Measurements from ENCODE around the gene B4GALT5.

DNA sequence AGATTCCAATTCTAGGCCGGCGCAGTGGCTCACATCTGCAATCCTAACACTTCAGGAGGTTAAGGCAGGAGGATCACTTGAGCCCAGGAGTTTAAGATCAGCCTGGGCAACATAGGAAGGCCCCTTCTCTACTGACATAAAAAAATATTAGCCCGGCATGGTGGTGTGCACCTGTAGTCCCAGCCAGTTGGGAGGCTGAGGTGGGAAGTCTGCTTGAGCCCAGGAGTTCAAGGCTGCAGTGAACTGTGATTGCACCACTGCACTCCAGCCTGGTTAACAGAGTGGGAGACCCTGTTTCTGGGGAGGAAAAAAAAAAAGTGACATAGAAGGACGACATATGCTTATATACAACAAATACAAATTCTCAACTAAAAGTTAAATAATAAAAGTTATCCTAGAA lies 30.9 kb downstream of the B4GALT5 start:
- TF ChIP-seq, protein P1, sequence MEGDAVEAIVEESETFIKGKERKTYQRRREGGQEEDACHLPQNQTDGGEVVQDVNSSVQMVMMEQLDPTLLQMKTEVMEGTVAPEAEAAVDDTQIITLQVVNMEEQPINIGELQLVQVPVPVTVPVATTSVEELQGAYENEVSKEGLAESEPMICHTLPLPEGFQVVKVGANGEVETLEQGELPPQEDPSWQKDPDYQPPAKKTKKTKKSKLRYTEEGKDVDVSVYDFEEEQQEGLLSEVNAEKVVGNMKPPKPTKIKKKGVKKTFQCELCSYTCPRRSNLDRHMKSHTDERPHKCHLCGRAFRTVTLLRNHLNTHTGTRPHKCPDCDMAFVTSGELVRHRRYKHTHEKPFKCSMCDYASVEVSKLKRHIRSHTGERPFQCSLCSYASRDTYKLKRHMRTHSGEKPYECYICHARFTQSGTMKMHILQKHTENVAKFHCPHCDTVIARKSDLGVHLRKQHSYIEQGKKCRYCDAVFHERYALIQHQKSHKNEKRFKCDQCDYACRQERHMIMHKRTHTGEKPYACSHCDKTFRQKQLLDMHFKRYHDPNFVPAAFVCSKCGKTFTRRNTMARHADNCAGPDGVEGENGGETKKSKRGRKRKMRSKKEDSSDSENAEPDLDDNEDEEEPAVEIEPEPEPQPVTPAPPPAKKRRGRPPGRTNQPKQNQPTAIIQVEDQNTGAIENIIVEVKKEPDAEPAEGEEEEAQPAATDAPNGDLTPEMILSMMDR (conservative IDR thresholded peaks at IDR 0.05; ENCODE audit: low read length) = no peak
- no peak for TF ChIP-seq EZH2phosphoT487 (IDR thresholded peaks at IDR 0.05; ENCODE audit: borderline replicate concordance)

Data from Loucy (cell line).